ENCODE data around the gene RNF151. TPM values are rescaled to one million over a fixed set of nuclear protein-coding genes. Genes with fewer than 3 reads are reported as not detected.
"Not testable (repeated sequence)": the region's sequence is repeated elsewhere in the genome, so short reads cannot be mapped to it uniquely, and the experiment has no call there.

The RNF151 gene
- total RNA-seq, 3 donors from 2014 or later: not detected

GRCh38 chr16:2009791-2010510 lies 43.3 kb downstream of the RNF151 start, which contains the start of gene ZNF598:
ZNF598 (minus strand) TSS chr16:2009821.
- intact Hi-C loops (cut with DNase I, micrococcal nuclease): no loop called here

GRCh38 chr16:2011726-2012125 lies 45.1 kb downstream of the RNF151 start:
- peaks cover 34% of the 10 kb centered on the region for H3K4me1 ChIP-seq (ENCODE audit: low read depth)
- H3K9me3 ChIP-seq; ATAC-seq; DNase-seq; intact Hi-C loops (cut with DNase I, micrococcal nuclease); H3K36me3 ChIP-seq (ENCODE audit: low read depth); H3K4me3 ChIP-seq: not testable (repeated sequence)

More at GRCh38 chr16:2009791-2010510, 43.3 kb downstream of the RNF151 start, which contains the start of gene ZNF598:
- H3K36me3 ChIP-seq (ENCODE audit: low read depth): no peaks in the 10 kb centered on the region
- TF ChIP-seq, protein P1, sequence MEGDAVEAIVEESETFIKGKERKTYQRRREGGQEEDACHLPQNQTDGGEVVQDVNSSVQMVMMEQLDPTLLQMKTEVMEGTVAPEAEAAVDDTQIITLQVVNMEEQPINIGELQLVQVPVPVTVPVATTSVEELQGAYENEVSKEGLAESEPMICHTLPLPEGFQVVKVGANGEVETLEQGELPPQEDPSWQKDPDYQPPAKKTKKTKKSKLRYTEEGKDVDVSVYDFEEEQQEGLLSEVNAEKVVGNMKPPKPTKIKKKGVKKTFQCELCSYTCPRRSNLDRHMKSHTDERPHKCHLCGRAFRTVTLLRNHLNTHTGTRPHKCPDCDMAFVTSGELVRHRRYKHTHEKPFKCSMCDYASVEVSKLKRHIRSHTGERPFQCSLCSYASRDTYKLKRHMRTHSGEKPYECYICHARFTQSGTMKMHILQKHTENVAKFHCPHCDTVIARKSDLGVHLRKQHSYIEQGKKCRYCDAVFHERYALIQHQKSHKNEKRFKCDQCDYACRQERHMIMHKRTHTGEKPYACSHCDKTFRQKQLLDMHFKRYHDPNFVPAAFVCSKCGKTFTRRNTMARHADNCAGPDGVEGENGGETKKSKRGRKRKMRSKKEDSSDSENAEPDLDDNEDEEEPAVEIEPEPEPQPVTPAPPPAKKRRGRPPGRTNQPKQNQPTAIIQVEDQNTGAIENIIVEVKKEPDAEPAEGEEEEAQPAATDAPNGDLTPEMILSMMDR (IDR thresholded peaks at IDR 0.05): no peak
- H3K9me3 ChIP-seq: no peaks in the 10 kb centered on the region
- peak; percentile 90 for ATAC-seq
- peak within 1 kb of the TSS; percentile 95 for H3K4me3 ChIP-seq
- DNase-seq: peak; percentile 84 to 90 (median 89)
- peaks cover 26% of the 10 kb centered on the region for H3K4me1 ChIP-seq (ENCODE audit: low read depth)

- intact Hi-C loops (cut with DNase I, micrococcal nuclease): no loop called here
- TF ChIP-seq, protein P1 (IDR thresholded peaks at IDR 0.05): no peak
- no peaks in the 10 kb centered on the region for H3K9me3 ChIP-seq
- DNase-seq (no peak), ATAC-seq (no peak)
- H3K4me1 ChIP-seq (ENCODE audit: low read depth): peaks cover 19% of the 10 kb centered on the region
- H3K36me3 ChIP-seq (ENCODE audit: low read depth): no peaks in the 10 kb centered on the region
- no peak overlapping the region for H3K4me3 ChIP-seq
These were observed 46.9 kb downstream of the RNF151 start for GRCh38 chr16:2013527-2013926.

DNA sequence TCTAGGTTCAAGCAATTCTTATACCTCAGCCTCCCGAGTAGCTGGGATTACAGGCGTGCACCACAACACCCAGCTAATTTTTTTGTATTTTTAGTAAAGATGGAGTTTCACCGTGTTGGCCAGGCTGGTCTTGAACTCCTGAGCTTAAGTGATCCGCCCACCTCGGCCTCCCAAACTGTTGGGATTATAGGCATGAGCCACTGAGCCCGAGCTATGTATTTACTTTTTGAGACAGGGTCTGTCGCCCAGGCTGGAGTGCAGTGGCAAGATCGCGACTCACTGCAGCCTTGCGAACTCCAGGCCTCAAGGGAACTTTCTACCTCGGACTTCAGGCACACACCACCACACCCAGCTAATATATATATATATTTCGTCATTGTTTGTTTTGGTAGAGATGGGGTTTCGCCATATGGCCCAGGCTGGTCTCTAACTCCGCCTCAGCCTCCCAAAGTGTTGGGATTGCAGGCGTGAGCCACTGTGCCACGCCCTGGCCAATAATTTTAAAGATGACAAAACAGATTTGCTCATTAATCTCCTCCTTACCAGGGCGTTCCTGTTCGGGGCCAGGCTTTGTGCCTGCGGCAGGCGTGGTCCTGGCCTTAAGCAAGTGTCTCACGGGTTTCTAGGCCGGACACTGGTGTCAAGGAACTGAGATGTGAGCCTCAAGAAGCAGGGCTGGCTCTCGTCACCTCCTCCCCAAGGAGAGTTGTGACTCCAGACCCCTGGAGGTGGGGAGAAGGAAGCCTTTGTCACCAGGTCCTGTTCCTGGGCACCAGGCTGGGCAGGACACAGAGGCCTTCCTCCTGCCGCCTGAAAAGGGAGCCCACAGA lies 48.7 kb downstream of the RNF151 start:
- peak; percentile 80 to 85 (median 82) for DNase-seq
- intact Hi-C loops (cut with DNase I, micrococcal nuclease): no loop called here
- Histone ChIP-seq H3K4me3 (no peak overlapping the region), H3K4me1 (ENCODE audit: low read depth) (peaks cover 23% of the 10 kb centered on the region), H3K9me3 (no peaks in the 10 kb centered on the region), H3K36me3 (ENCODE audit: low read depth) (no peaks in the 10 kb centered on the region)
- TF ChIP-seq, protein P1 (IDR thresholded peaks at IDR 0.05): no peak
- peak; percentile 95 for ATAC-seq

DNA sequence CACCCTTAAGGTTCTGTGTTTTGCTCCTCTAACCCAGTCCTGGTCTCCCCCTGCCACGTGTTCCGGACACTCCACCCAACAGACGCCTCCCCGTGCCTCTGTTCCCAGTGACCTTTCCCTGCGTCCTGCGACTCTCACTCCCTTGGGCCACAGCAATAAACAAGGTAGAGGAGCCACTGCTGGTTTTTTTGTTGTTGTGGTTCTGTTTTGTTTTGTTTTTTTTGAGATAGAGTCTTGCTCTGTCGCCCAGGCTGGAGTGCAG lies 49.2 kb downstream of the RNF151 start:
- ATAC-seq: no peak
- intact Hi-C loops (cut with DNase I, micrococcal nuclease): no loop called here
- Histone ChIP-seq H3K36me3 (ENCODE audit: low read depth) (no peaks in the 10 kb centered on the region), H3K4me1 (ENCODE audit: low read depth) (peaks cover 25% of the 10 kb centered on the region), H3K4me3 (no peak overlapping the region), H3K9me3 (no peaks in the 10 kb centered on the region)
- no peak for DNase-seq
- TF ChIP-seq, protein P1 (IDR thresholded peaks at IDR 0.05): no peak

DNA sequence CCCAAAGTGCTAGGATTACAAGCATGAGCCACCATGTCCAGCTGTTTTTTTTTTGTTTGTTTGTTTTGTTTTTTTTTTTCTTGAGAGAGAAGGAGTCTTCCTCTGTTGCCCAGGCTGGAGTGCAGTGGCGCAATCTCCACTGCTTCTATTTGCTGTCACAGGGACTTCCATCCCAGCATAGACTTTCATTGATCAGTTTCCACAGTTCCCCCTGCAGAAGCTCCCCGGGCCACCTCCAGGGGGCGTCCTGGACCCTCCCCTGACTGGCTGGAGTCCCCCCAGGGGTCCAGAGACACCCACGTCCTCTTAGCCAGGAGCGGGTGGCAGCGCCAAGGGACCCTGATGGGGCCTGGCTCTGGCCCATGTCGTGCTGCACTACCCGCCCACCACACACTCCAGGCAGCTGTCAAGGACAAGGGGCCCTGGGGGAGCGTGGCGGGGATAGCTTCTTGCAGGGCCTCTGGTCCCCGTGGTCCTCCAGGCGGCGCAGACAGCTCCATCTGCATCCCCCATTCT lies 49.8 kb downstream of the RNF151 start:
- Histone ChIP-seq H3K9me3 (no peaks in the 10 kb centered on the region), H3K36me3 (ENCODE audit: low read depth) (no peaks in the 10 kb centered on the region), H3K4me3 (no peak overlapping the region), H3K4me1 (ENCODE audit: low read depth) (peaks cover 25% of the 10 kb centered on the region)
- ATAC-seq (no peak), DNase-seq (peak in 1 of 3 donors; percentile 50)
- TF ChIP-seq, protein P1 (IDR thresholded peaks at IDR 0.05): no peak
- intact Hi-C loops (cut with DNase I, micrococcal nuclease): no loop called here

Data from mucosa of descending colon (tissue), 3 donors.